Upper lobe of left lung (tissue), 4 donors: ENCODE data around the gene RAB11A.

ENCODE experiments used
- EP300 ChIP-seq, 4 donors: sonication (generic); formaldehyde crosslinking; IDR thresholded peaks; one replicate each; pipeline ENCODE4 v1.5.1; 2017; ENCODE audit warnings: antibody characterized with exemption in 4 of 4, control low read depth in 2 of 4
- POLR2A ChIP-seq, 4 donors: fragments of 450-650 bp; IDR thresholded peaks; one replicate each; pipeline ENCODE4 v1.5.1; 2016 to 2017; ENCODE audit warnings: antibody characterized with exemption in 4 of 4, mild to moderate bottlenecking in 2 of 4
- TF ChIP-seq, protein P1 (sequence below), 6 experiments: fragments of 450-650 bp in 4 of 6; fragments of 200-600 bp in 2 of 6; sonication (generic) in 2 of 6; IDR thresholded peaks; one replicate each; pipeline ENCODE4 v1.5.1; 2016 to 2019; ENCODE audit warnings: antibody characterized with exemption in 6 of 6

DNA sequence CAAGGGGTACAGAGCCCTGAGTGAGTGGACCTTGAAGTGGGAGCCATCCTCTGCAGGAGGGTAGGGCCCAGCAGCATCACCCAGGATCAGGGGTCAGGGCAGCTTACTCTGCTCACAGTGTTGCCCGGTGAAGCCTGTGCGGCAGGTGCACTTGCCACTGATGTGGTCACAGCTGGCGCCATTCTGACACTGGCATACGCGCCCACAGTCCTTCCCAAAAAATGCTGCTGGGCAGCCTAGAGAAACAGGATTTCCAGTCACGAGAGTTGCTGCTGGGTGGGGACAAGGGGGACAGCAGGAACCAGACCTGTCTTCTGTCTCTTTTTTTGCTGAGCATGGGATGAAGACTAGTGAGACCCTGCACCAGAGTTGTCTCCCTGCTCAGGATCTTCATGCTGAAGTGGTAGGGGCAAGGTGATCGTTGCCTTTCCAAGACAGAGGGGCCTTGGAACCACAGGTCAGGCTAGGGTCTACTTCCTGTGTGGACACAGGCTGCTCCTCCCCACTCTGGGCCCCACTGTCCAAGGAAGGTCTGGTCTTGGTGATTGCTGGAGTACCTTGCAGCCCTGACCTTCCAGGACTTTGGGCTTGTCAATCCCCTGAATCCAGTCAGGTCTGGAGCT, 46.9 kb downstream of the RAB11A start:
- TF ChIP-seq, protein P1, sequence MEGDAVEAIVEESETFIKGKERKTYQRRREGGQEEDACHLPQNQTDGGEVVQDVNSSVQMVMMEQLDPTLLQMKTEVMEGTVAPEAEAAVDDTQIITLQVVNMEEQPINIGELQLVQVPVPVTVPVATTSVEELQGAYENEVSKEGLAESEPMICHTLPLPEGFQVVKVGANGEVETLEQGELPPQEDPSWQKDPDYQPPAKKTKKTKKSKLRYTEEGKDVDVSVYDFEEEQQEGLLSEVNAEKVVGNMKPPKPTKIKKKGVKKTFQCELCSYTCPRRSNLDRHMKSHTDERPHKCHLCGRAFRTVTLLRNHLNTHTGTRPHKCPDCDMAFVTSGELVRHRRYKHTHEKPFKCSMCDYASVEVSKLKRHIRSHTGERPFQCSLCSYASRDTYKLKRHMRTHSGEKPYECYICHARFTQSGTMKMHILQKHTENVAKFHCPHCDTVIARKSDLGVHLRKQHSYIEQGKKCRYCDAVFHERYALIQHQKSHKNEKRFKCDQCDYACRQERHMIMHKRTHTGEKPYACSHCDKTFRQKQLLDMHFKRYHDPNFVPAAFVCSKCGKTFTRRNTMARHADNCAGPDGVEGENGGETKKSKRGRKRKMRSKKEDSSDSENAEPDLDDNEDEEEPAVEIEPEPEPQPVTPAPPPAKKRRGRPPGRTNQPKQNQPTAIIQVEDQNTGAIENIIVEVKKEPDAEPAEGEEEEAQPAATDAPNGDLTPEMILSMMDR (IDR thresholded peaks at IDR 0.05), result no peak
- TF ChIP-seq POLR2A (IDR thresholded peaks at IDR 0.05) (no peak), EP300 (IDR thresholded peaks at IDR 0.05) (no peak)
